Measurements from ENCODE around the gene NPIPB2. TPM values are rescaled to one million over a fixed set of nuclear protein-coding genes. Genes with fewer than 3 reads are reported as not detected.
"Not testable (repeated sequence)": the region's sequence is repeated elsewhere in the genome, so short reads cannot be mapped to it uniquely, and the experiment has no call there.

NPIPB2 gene
- 2.2 and 2.3 TPM in 2 replicates for total RNA-seq

- not testable (repeated sequence) for DNase-seq (ENCODE audit: low read depth); H3K4me3 ChIP-seq (ENCODE audit: low read depth, low read length)
Measured at GRCh38 chr16:11941945-11942344, at the start of gene NPIPB2. NPIPB2 (minus strand) TSS chr16:11942045; CDS start chr16:11942045, 0 bp downstream.

GRCh38 chr16:11990702-11991390 is 49.0 kb upstream of the NPIPB2 start:
- no peak for TF ChIP-seq CTCF (IDR thresholded peaks at IDR 0.05; ENCODE audit: insufficient read depth, low read depth, low read length)
- no peak for DNase-seq (ENCODE audit: low read depth)

GRCh38 chr16:11988258-11988978 is 46.6 kb upstream of the NPIPB2 start:
- H3K4me3 ChIP-seq (ENCODE audit: low read depth, low read length), result no peak overlapping the region
- TF ChIP-seq CTCF (IDR thresholded peaks at IDR 0.05; ENCODE audit: insufficient read depth, low read depth, low read length), result no peak

More at GRCh38 chr16:11990702-11991390, 49.0 kb upstream of the NPIPB2 start:
- no peak overlapping the region for H3K4me3 ChIP-seq (ENCODE audit: low read depth, low read length)

GRCh38 chr16:11986521-11987057 is 44.7 kb upstream of the NPIPB2 start:
- DNase-seq (ENCODE audit: low read depth), result peak; percentile 97
- H3K4me3 ChIP-seq (ENCODE audit: low read depth, low read length), result no peak overlapping the region
- TF ChIP-seq CTCF (IDR thresholded peaks at IDR 0.05; ENCODE audit: insufficient read depth, low read depth, low read length), result no peak

More at GRCh38 chr16:11988258-11988978, 46.6 kb upstream of the NPIPB2 start:
- DNase-seq (ENCODE audit: low read depth), result peak; percentile 32

GRCh38 chr16:11985250-11985649 is 43.4 kb upstream of the NPIPB2 start:
- TF ChIP-seq CTCF (IDR thresholded peaks at IDR 0.05; ENCODE audit: insufficient read depth, low read depth, low read length), result no peak
- no peak overlapping the region for H3K4me3 ChIP-seq (ENCODE audit: low read depth, low read length)
- peak; percentile 73 for DNase-seq (ENCODE audit: low read depth)

GRCh38 chr16:11980136-11980844 is 38.4 kb upstream of the NPIPB2 start:
- H3K4me3 ChIP-seq (ENCODE audit: low read depth, low read length), result no peak overlapping the region
- no peak for TF ChIP-seq CTCF (IDR thresholded peaks at IDR 0.05; ENCODE audit: insufficient read depth, low read depth, low read length)
- DNase-seq (ENCODE audit: low read depth), result no peak
